Measurements from ENCODE around the gene PAX7.
"Not testable (repeated sequence)": the region's sequence is repeated elsewhere in the genome, so short reads cannot be mapped to it uniquely, and the experiment has no call there.

Gene PAX7

DNA sequence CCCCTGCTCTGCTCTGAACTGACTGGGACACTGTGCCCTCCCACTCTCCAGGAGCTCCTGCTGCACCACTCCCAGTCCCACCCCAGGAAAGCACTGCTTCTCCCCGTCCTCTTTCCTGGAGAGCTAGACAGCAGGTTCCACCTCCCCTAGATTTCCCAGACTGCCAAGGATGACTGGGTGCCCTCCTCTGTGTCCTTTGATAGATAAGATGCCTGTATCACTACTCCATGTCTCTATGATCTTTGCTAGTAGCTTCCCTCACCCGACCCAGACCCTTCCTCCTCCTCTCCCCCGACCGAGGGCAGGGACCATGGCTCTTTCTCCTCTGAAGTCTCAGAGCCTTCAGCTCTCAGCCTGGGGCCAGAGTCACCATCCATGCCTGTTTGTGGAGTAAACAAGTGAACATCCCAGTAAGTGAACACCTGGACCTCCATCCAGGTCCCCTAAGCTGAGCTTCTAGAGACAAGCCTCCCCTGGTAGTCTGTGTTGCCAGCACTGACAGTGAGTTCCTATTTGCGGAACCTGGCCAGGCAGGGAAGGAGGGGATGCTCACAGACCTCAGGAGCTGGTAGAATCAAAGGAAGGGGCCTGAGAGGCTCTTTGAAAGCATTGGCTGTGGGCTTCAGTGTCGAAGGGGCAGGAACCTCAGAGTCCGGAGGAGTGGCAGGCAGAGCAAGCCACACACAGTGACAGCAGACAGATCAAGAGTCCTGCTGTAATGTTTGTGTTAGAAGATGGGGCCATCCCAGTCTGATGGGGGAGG is 104.0 kb downstream of the PAX7 start:
- no peak for DNase-seq

DNA sequence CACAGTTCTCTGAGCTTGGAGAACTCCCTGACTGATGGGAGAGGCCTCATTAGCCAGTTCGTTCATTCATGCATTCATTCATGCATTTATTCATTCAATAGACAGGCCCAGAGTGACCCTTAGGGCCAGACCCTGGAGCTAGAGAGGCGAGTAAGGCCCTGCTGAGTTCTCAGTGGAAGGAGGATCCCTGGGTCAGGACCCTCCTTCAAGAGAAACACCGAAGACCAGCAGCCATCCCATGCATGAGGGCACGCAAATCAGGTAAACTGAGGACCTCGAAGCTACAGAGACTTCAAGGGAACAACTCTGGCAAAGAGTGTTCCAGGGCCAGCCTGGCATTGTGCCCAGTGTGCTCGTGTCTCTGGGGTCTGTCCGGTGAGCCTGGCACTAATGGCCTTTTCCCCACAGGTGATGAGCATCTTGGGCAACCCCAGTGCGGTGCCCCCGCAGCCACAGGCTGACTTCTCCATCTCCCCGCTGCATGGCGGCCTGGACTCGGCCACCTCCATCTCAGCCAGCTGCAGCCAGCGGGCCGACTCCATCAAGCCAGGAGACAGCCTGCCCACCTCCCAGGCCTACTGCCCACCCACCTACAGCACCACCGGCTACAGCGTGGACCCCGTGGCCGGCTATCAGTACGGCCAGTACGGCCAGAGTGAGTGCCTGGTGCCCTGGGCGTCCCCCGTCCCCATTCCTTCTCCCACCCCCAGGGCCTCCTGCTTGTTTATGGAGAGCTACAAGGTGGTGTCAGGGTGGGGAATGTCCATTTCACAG is 104.8 kb downstream of the PAX7 start:
- DNase-seq, result no peak

DNA sequence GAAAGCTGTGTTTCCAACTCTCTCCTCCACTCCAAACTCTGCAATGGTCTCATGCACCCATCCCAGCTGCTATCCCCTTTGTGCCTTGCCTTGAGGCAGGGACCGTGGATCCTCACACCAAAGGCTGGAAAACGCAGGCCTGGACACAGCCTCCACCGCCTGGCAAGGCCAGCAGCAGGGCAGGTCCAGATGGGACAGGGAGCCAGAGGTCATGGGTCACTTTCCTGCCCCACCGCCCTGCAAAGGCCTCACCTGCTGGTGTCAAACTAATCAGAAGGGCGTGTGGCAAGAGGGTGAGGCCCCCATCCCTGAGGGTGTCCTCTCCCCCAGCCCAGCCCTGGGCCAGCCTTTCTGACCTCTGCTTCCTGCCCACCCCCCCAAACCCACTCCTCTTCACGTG is 106.3 kb downstream of the PAX7 start:
- DNase-seq, result no peak

GRCh38 chr1:18738126-18738525 is 107.5 kb downstream of the PAX7 start:
- DNase-seq, result no peak

- no peak for DNase-seq
Measured at GRCh38 chr1:18738617-18739016, 108.0 kb downstream of the PAX7 start.

DNA sequence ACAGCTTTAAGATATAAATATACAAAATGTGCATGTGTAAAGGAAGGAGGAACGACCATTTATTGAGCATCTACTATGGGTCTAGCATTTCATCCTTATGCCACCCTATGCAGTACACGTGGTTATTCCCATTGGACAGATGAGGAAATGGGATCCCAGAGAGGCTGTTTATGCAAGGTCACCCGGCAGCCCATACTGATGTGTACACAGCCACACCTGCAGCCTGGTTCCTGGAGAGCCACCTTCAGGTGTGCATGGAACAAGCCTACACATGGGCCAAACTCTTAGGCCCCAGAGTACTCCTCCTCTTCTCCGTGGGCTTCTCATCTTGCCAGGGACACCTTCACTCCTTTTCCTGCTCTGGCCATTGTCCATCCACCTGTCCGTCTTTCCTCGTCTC is 108.8 kb downstream of the PAX7 start:
- no peak for DNase-seq

DNA sequence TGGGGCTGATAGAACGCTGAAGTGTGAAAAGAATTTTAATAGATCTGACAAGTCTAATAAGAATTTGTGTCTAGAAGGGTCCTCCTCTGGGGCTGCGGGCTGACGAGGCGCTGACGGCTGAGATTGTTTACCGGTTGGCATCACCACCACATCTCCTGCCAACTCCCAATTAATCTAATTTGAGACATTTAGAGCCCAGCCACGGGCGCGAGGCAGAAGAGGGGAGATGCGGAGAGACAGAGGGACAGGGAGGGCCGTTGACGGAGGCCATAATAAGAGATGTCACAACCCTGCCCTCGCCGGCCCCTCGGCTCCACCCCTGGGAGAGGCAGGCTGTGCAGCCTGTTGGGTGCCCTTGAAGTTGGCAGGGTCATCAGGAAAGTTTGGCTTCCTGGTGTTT is 109.3 kb downstream of the PAX7 start:
- DNase-seq, result no peak

DNA sequence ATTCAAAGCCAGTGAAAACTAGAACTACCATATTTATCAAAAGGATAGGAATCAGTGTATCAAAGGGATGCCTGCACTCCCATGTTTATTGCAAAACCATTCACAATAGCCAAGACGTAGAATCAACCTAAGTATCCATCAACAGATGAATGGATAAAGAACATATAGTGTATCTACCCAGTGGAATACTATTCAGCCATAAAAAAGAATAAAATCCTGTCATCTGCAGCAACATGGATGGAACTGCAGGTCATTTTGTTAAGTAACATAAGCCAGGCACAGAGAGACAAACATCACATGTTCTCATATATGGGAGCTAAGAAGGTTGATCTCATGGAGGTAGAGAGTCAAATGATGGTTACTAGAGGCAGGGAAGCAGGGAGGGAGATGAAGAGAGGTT is 110.0 kb downstream of the PAX7 start:
- no peak for DNase-seq

DNA sequence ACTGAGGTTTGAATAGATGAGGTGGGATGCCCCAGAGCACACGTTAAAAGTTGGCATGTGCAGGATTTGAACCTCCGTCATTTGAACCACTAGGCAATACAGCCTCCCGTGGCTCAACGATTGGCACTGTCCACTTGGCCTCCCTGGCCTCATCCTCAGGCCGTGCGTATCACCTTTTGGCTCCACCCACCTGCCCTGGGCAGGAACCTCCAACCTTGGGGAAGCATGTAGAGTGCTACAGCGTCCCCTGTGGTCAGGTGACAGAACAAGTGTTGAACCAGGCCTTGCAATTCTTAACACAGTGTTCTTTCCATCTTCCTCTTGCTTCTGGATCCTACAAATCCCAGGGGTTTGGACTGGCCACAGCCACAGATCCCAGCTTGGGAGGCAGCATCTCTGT is 112.6 kb downstream of the PAX7 start:
- DNase-seq, result no peak

GRCh38 chr1:18744381-18744780 is 113.7 kb downstream of the PAX7 start:
- DNase-seq, result not testable (repeated sequence)

DNA sequence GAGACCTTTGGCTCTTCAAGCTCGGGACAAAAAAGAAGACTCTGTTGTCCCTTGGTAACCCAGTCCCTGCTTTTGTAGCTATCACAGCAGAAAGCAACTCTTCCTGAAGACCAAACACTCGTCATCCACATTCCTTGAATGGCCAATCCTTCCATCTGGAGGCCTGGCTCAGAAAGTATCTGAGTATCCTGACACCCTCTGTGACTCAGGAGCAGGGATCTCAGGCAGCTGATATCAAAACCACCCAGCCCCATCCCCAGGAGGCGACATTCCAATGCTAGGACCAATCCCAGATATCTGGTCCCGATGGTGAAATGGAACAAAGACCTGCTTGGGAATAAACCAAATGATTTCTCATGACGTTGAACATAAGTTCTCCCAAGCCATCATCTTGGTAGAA is 116.3 kb downstream of the PAX7 start:
- DNase-seq, result no peak

GRCh38 chr1:18747671-18748070 is 117.0 kb downstream of the PAX7 start:
- DNase-seq, result no peak

DNA sequence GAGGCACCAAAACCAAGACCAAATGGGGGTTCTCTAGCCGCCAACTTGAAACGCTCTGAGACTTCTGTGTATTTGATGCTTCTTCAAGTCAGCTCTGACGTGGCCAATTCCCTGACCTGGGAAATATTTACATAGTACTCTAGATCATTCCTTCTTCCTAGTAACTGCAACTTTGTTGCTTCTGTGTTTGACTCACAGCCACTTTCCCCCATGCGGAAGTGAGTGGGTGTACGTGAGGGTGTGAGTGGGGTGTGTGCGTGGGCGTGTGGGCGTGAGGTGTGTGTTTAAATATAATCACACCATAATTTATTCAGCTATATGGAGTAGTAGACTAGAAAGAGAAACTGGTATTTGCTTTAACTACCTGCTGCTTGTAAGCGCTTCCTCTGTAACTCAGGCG is 117.8 kb downstream of the PAX7 start:
- no peak for DNase-seq

- DNase-seq, result no peak
Measured at GRCh38 chr1:18749569-18749968, 118.9 kb downstream of the PAX7 start.

DNA sequence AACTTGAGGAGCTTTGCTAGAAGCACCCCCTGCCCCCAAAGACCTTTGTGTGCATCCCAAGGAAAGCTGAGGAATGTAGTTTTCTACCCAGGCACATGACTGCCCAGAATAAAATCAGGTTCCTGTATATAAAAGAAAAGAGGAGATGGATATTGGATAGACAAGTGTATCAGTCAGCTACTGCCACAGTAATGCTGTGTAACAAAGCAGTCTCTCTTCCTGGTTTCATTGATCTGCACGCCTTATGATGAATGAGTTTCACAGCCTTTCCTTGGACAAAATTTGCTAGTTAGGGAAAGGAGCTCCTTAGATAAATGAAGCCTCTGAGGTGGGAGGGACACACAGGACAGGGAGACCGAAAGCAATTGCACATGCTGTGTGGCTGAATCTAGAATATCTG is 120.0 kb downstream of the PAX7 start:
- no peak for DNase-seq

- DNase-seq, result no peak
Measured at GRCh38 chr1:18751425-18751824, 120.8 kb downstream of the PAX7 start.

- DNase-seq, result no peak
Measured at GRCh38 chr1:18752409-18752808, 121.8 kb downstream of the PAX7 start.

DNA sequence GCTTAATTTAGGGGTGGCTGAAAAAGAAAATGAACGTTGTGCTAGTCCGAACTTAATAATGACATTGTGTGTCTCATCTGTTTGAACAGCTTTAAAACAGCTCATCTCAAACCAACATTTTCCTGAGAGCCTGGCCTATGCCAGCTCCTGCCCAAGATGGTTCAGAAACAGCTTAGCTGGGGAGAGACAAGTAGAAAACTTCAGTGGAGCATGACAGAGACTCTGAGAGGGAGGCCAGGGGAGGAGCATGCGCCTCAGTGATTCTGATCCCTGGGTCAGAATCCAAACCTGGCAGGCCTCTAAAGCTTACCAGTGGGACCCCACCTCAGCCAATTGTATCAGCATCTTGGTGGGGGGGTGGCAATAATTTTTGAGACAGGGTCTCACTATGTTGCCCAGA is 129.5 kb downstream of the PAX7 start:
- DNase-seq, result no peak

DNA sequence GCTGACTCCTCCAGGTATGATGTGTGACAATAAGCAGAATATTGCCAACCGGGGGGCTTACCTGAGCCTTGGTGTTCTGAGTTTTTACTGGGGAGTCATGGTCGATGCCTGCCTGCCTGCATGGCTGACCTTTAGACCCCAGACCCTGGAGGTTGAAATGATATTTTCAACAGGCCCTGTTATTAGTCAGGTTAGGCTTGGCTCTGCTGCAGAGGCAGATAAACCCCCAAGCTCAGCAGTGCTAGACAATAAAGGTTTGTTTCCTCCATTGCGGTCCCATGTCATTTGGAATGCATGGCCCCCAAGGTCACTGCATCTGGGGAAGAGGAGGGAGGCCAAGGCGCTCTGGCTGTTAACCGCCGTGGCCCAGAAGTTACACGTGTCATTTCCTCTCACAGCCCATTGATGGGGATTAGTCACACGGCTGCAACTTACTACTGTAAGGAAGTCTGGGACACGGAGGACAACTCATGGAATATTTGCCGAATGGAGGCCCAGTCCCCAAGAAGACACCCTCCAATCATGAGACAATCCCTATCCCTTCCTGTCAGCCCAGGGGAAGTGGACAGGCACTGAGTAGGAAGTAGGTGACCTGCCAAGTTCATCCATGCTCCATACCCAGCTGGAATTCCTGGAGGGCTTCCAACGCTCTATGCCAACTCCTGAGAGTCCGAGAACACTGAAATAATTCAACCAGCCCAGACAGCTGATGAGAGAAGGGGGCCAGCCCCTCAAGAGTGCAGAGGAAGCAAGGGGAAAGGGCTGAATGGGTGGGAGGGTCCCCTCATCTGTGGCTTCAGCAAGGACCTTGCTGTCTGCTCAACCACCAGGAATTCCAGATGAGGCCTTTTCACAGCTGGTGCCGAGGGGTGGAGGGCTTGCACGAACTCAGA is 131.5 kb downstream of the PAX7 start:
- no peak for DNase-seq

DNA sequence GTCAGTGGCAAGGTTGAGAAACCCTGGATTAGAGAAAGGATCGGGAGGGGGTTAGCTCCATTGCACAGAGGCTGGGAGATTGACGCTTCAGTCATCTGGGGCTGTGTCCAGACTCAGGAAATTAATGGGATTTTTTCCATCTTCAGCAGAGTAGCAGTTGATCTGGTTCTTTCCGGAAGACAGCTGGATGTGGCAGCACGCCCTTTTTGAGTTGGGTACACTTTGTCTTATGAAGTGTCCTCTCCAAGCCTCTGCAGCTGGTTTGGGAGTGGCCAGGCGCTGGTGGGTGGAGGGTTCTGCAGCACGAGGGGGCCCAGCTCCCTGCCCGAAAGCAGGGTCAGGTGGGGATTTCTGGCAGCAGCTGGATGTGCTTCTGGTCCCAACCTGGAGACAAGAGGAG is 133.7 kb downstream of the PAX7 start:
- no peak for DNase-seq

DNA sequence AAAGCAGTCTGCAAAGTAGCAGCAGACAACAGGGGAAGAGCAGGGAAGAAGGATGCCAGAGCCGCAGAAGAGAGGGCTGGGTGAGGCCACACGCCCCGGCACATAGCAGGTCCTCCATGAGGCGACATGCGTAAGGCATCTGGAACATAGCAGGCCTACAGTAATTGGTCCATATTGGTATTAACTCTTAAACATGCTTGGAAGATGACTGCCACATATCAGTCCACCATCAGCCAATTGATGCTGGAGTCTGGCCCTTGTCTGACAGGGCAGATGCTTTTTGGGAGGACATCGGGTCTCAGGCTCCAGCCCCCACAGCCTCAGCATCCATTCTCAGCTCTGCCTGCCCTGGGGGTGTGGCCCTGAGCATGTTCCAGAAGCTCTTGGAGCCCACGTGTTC is 135.1 kb downstream of the PAX7 start:
- DNase-seq, result no peak

GRCh38 chr1:18766328-18766727 is 135.7 kb downstream of the PAX7 start:
- DNase-seq, result no peak

DNA sequence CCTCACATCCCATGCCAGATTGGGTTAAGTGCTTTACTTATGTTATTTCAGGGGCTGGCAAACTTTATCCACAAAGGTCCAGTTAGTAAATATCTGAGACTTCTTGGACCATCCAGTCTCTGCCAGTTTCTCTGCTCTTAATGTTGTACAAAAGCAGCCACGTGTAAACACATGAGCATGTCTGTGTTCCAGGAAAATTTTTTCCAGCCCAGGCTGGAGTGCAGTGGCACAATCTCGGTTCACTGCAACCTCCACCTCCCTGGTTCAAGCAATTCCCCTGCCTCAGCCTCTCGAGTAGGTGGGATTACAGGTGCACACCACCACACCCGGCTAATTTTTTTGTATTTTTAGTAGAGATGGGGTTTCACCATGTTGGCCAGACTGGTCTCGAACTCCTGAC is 136.9 kb downstream of the PAX7 start:
- not testable (repeated sequence) for DNase-seq

- no peak for DNase-seq
Measured at GRCh38 chr1:18768086-18768485, 137.4 kb downstream of the PAX7 start.

Measured in GDM1 (cell line).